ENCODE results near the gene NADK2.
"Not testable (repeated sequence)": the region's sequence is repeated elsewhere in the genome, so short reads cannot be mapped to it uniquely, and the experiment has no call there.

DNA sequence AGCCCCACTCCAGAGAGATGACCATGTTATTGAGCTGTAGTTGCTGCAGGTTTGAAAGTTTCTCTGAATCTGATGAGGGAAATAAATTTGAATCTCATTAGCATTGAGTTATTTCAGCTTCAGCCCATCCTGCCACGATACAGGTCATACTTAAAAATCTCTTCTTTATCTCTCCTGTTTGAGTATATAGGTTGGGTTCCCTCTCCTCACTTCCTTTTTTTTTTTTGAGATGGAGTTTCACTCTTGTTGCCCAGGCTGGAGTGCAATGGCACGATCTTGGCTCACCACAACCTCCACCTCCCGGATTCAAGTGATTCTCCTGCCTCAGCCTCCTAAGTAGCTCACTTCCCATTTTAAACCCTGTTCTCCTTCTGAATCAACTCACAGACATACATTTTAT is 42.0 kb upstream of the NADK2 start:
- TF ChIP-seq POLR2A (IDR thresholded peaks at IDR 0.05; ENCODE audit: low read length); GATA1 (IDR thresholded peaks at IDR 0.05; ENCODE audit: low read depth, low read length): not testable (repeated sequence)
